ENCODE results near the gene AP5S1.
"Not testable (repeated sequence)": the region's sequence is repeated elsewhere in the genome, so short reads cannot be mapped to it uniquely, and the experiment has no call there.

AP5S1 gene

GRCh38 chr20:3812975-3813847, 7.1 kb upstream of the AP5S1 start:
- DNase-seq (ENCODE audit: low spot score), result no peak

DNA sequence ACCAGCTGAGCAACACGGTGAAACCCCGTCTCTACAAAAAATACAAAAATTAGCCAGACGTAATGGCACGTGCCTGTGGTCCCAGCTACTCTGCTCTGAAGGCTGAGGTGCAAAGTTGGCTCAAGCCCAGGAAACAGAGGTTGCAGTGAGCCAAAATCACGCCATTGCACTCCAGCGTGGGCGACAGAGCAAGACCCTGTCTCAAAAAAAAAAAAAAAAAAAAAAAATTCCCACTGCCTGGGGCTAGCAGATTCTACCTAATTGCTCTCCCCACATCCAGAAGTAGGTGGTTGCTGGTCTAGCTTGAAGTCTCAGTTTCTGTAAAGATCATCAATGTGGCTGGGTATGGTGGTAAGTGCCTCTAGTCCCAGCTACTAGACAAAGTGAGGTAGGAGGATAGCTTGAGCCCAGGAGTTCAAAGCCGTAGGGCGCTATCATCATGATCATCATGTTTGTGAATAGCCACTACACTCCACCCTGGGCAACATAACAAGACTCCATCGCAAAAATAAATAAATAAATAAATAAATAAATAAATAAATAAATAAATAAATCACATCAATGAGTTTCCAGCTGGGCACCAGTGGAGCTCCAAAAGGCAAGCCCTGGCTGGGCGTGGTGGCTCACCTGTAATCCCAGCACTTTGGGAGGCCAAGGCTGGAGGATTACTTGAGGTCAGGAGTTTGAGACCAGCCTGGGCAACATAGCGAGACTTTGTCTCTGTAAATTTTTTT, 6.3 kb upstream of the AP5S1 start:
- DNase-seq (ENCODE audit: low spot score), result no peak

- DNase-seq (ENCODE audit: low spot score), result no peak
These were observed 5.3 kb upstream of the AP5S1 start for GRCh38 chr20:3814928-3815495.

- DNase-seq (ENCODE audit: low spot score), result no peak
These were observed 4.5 kb upstream of the AP5S1 start for GRCh38 chr20:3815703-3816315.

- peak; percentile 69 for DNase-seq (ENCODE audit: low spot score)
These were observed 1.9 kb upstream of the AP5S1 start for GRCh38 chr20:3818155-3819151.

DNA sequence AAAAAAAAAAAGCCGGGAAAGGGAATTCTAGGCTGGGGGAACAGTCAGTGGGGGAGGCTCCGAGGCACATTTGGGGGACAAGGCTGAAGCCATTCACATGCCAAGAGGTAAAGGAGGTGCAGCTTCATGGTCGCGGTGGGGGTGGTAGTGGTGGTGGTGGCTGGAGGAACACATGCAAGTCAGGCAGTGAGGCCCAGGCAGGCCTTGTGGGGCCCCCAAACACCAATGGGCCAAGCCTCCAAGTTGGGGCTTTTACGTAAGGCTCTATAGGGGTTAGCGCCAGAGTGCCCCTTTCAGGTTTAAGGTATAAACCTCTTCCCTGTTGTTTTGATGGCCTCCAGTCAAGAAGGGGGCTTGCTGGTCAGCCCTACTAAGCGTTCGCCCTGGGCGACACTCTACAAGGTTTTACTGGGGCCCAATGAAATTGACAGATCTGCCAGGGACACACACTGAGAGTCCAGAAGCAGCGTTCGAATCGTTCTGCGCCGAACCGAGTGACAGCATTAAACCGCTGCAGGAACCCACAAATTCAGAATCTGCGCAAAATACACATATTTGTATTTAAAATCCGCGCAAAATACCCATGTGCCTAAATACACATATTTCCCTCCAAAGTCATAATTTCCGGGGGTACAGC, 818 bp upstream of the AP5S1 start:
- no peak for DNase-seq (ENCODE audit: low spot score)

- DNase-seq (ENCODE audit: low spot score), result no peak
These were observed 767 bp downstream of the AP5S1 start for GRCh38 chr20:3820901-3821727.

GRCh38 chr20:3821996-3822395, 1.6 kb downstream of the AP5S1 start:
- no peak for DNase-seq (ENCODE audit: low spot score)

GRCh38 chr20:3823881-3824280, 3.5 kb downstream of the AP5S1 start:
- no peak for DNase-seq (ENCODE audit: low spot score)

DNA sequence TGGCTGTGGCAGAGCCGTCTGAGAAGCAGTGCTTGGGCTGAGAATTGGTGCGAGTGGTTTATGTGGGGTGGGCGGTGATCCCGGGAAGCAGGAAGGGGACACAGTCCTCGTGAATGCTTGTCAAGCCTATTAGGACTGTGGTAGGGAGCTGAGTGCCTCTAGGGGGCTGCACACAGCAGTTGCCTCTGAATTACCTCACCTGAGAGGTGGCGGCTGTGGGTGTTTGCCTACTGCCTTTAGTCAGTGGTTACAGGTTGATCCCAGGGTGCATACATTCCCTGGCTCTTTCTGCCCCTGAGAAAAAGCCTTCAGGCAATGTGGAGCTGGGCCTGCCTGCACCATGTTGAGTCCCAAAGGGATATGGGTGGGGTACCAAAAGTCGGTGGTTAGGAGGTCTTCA, 5.2 kb downstream of the AP5S1 start:
- no peak for DNase-seq (ENCODE audit: low spot score)

DNA sequence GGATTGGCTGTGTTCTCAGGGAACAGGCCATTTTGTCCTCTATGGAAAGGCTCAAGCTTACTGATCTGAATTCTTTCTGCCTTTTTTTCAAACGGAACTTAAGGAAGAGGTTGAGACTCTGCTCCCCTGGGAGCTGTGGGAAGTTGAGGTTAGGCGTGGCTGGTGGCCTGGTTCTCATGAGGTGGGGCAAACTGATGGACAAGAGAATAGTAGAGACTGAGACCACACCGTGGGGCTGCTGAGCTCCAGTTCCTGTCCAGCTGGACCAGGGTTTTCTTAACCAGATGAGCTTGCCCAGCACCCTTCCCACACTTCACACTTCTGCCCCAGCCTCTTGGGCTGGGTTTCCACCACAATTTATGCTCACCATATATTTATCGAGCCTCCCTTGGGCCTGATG, 6.1 kb downstream of the AP5S1 start:
- no peak for DNase-seq (ENCODE audit: low spot score)

DNA sequence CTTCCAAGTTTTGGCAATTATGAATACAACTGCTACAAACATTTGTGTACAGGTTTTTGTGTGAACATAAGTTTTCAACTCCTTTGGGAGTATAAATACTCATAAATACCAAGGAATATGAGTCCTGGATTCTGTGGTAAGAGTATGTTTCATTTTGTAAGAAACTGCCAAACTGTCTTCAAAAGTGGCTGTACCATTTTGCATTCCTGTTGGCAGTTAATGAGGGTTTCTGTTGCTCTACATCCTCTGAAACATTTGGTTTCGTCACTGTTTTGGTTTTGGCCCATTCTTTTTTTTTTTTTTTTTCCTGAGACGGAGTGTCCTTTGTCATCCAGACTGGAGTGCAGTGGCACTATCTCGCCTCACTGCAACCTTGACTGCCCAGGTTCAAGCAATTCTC, 8.5 kb downstream of the AP5S1 start:
- no peak for DNase-seq (ENCODE audit: low spot score)

DNA sequence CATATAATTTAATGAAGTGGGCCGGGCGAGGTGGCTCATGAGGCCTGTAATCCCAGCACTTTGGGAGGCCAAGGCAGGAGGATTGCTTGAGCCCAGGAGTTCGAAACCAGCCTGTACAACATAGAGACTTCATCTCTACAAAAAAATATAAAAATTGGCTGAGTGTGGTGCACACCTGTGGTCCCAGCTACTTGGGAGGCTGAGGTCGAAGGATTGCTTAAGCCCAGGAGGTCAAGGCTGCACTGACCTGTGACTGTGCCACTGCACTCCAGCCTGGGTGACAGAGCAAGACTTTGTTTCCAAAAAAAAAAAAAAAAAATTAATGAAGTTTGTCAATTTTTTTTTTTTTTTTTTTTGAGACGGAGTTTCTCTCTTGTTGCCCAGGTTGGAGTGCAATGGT, 9.5 kb downstream of the AP5S1 start:
- DNase-seq (ENCODE audit: low spot score), result not testable (repeated sequence)

- no peak for DNase-seq (ENCODE audit: low spot score)
These were observed 15.8 kb downstream of the AP5S1 start for GRCh38 chr20:3836132-3836531.

GRCh38 chr20:3839328-3839727, 19.0 kb downstream of the AP5S1 start:
- no peak for DNase-seq (ENCODE audit: low spot score)

DNA sequence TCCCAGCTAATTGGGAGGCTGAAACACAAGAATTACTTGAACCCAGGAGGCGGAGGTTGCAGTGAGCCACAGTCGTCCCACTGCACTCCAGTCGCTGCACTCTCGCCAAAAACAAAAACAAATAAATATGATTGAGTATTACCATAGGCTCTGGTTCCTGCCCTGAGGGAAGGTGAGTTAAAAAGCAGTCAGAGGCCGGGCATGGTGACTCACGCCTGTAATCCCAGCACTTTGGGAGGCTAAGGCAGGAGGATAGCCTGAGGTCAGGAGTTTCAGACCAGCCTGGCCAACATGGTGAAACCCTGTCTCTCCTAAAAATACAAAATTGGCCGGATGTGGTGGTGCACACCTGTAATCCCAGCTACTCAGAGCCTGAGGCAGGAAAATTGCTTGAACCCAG, 19.9 kb downstream of the AP5S1 start:
- not testable (repeated sequence) for DNase-seq (ENCODE audit: low spot score)

DNA sequence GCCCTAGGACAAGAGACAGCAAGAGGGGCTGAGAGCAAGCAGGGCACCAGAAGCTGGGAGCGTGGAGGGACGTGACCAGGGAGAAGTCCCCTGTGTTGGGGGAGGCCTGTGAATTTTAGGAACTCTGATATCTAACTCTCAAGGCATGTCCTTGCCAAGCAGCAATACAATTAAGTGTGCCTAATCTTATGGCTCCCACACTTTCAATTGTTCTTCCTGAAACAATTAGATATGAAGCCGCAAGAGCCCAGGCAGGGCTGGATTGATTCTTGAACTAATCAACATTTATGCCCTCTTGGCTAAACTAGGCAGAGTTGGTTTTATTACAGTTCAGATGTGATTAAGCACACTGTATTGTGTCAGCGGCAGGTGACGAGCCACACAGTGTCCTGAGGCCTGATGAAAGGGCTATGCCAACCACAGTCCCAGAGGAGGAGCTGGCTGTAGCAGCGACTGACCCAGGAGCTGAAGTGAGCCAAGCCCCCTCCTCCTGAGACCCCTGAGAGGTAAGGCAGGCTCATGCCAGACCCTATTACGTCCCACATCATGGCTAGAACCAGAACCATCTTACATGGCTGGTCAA, 22.1 kb downstream of the AP5S1 start:
- DNase-seq (ENCODE audit: low spot score), result no peak

DNA sequence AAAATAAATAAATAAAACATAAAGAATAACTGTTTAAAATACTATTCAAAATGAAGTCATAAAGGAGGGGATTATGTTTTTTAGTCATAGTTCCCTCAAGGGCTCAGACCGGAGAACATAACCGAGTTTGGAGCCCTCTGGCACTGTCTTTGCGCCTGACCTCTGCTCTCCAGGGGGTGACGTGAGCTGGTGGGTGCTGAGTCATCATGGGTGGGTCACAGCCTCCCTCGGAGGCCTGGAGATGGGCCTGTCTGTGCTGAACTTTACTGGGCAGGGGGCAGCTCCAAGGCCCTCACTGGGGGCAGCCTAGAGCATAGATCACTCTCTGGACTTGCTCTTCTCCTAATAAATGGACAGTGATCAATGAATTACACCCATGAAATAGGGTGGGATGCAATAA, 23.1 kb downstream of the AP5S1 start:
- DNase-seq (ENCODE audit: low spot score), result peak; percentile 72

GRCh38 chr20:3843990-3844619, 23.8 kb downstream of the AP5S1 start:
- not testable (repeated sequence) for DNase-seq (ENCODE audit: low spot score)

Data from COLO829 (cell line).